Calu3 (cell line): Measurements from ENCODE around the gene RTP3. TPM values are rescaled to one million over a fixed set of nuclear protein-coding genes. Genes with fewer than 3 reads are reported as not detected.

Experiments
- BruUV-seq: library from RNA; stranded (reverse); fragments of 400-500 nt; replicated peaks from 2 replicates; lab custom pipeline; 2021; lab: Mats Ljungman, UMichigan
- CTCF ChIA-PET: fragments of 300-600 bp; sonication (Branson Sonifier 250); formaldehyde crosslinking; loops from one replicate; lab custom pipeline; 2022; ENCODE audit warnings: antibody characterized with exemption; lab: Charles Lee
- DNase-seq: peaks from one replicate; pipeline ENCODE4 v3.0.0; 2022
- H3K27ac Mint-ChIP-seq: one replicate; pipeline ENCODE4 v1.8.0; 2022; ENCODE audit warnings: mixed read lengths; ENCODE audit not compliant: unreplicated experiment
- H3K27me3 Mint-ChIP-seq: one replicate; pipeline ENCODE4 v1.8.0; 2022; ENCODE audit warnings: mixed read lengths; ENCODE audit not compliant: unreplicated experiment
- H3K36me3 Mint-ChIP-seq: one replicate; pipeline ENCODE4 v1.8.0; 2022; ENCODE audit warnings: mild to moderate bottlenecking, moderate library complexity, mixed read lengths; ENCODE audit not compliant: insufficient read depth, unreplicated experiment
- H3K4me1 Mint-ChIP-seq: one replicate; pipeline ENCODE4 v1.8.0; 2022; ENCODE audit warnings: mild to moderate bottlenecking, low read depth, mixed read lengths; ENCODE audit not compliant: unreplicated experiment
- H3K4me3 Mint-ChIP-seq: one replicate; pipeline ENCODE4 v1.8.0; 2022; ENCODE audit warnings: mild to moderate bottlenecking, low read depth, moderate library complexity, mixed read lengths; ENCODE audit not compliant: unreplicated experiment
- H3K9me3 Mint-ChIP-seq: one replicate; pipeline ENCODE4 v1.8.0; 2022; ENCODE audit warnings: low read depth, mixed read lengths; ENCODE audit not compliant: unreplicated experiment
- intact Hi-C: fragments of 100-400 bp; cut with micrococcal nuclease; formaldehyde crosslinking; loops from one replicate; pipeline ENCODE4 v1.10.0; 2022; ENCODE audit not compliant: unreplicated experiment
- total RNA-seq: library from RNA; stranded (reverse); gene quantifications from 2 replicates; pipeline ENCODE4 v1.2.3, GENCODE V29; 2022
- TF ChIP-seq, protein P1 (sequence below): fragments of 200-600 bp; IDR thresholded peaks from one replicate; pipeline ENCODE4 v1.8.0; 2022; ENCODE audit warnings: antibody characterized with exemption; ENCODE audit not compliant: unreplicated experiment

The RTP3 gene
- total RNA-seq, 1 experiment from 2014 or later = not detected

- TF ChIP-seq, protein P1, sequence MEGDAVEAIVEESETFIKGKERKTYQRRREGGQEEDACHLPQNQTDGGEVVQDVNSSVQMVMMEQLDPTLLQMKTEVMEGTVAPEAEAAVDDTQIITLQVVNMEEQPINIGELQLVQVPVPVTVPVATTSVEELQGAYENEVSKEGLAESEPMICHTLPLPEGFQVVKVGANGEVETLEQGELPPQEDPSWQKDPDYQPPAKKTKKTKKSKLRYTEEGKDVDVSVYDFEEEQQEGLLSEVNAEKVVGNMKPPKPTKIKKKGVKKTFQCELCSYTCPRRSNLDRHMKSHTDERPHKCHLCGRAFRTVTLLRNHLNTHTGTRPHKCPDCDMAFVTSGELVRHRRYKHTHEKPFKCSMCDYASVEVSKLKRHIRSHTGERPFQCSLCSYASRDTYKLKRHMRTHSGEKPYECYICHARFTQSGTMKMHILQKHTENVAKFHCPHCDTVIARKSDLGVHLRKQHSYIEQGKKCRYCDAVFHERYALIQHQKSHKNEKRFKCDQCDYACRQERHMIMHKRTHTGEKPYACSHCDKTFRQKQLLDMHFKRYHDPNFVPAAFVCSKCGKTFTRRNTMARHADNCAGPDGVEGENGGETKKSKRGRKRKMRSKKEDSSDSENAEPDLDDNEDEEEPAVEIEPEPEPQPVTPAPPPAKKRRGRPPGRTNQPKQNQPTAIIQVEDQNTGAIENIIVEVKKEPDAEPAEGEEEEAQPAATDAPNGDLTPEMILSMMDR = no peak
- no peaks in the 10 kb centered on the region for H3K36me3 Mint-ChIP-seq
- no peak for DNase-seq
- no peaks in the 10 kb centered on the region for H3K4me1 Mint-ChIP-seq
- no peaks in the 10 kb centered on the region for H3K9me3 Mint-ChIP-seq
- CTCF ChIA-PET = no interaction called here
- H3K4me3 Mint-ChIP-seq = no peak overlapping the region
- intact Hi-C loops = no loop called here
- H3K27ac Mint-ChIP-seq = no peak overlapping the region
- no TSS peak for BruUV-seq
- peaks cover 83% of the 10 kb centered on the region for H3K27me3 Mint-ChIP-seq
Observed at GRCh38 chr3:46480491-46481195, 17.1 kb upstream of the RTP3 start.

DNA sequence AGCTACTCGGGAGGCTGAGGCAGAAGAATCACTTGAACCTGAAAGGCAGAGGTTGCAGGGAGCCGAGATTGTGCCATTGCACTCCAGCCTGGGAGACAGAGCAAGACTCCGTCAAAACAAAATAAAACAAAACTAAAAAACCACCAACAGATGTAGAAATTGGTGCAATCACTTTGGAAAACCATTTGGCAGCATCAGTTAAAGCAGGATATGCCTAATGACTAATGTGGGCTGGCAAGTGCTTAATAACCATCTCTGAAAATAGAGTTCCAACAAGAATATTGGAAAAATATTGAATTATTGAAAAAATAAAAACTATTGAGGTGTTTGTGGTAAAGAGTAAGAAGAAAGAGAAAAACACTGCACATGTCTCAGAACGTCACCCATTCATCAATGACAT lies 16.1 kb upstream of the RTP3 start:
- H3K4me1 Mint-ChIP-seq = no peaks in the 10 kb centered on the region
- BruUV-seq = no TSS peak
- CTCF ChIA-PET = interaction anchor here (0.7 kb wide), 1 partner anchor 598 kb away, joined by 3 read pairs; no protein-coding TSS in a partner anchor
- H3K4me3 Mint-ChIP-seq = no peak overlapping the region
- DNase-seq = no peak
- H3K9me3 Mint-ChIP-seq = no peaks in the 10 kb centered on the region
- H3K27me3 Mint-ChIP-seq = peaks cover 74% of the 10 kb centered on the region
- TF ChIP-seq, protein P1 = no peak
- no peaks in the 10 kb centered on the region for H3K36me3 Mint-ChIP-seq
- intact Hi-C loops = no loop called here
- H3K27ac Mint-ChIP-seq = no peak overlapping the region

DNA sequence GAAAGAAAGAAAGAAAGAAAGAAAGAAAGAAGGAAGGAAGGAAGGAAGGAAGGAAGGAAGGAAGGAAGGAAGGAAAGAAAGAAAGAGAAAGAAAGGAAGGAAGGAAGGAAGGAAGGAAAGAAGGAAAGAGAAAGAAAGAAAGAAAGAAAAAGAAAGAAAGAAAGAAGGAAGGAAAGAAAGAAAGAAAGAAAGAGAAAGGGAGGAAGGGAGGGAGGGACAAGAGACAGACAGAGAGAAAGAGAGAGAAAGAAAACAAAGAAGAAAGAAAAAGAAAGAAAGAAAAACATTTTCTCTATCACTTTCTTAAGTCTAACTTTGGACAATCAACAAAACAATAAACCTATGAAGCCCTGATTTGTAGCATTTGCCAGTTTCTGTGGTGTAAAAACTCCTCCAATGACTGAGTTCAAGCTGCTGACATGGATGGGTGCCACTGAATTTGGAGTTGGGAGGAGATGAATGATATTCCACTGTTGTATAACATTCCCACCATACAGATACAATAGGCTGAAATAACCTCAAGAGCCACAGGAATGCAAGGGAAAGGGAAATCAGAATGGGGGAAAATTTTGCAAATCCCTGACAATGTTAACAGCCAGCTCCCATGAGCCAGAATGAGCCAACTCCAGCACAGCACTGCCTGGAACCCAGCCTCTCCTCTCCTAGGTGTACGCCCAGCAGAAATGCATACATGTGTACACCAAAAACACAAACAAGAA lies 15.0 kb upstream of the RTP3 start:
- intact Hi-C loops = no loop called here
- H3K27ac Mint-ChIP-seq = no peak overlapping the region
- no peak overlapping the region for H3K4me3 Mint-ChIP-seq
- no peaks in the 10 kb centered on the region for H3K4me1 Mint-ChIP-seq
- TF ChIP-seq, protein P1 = no peak
- BruUV-seq = no TSS peak
- H3K9me3 Mint-ChIP-seq = no peaks in the 10 kb centered on the region
- no peaks in the 10 kb centered on the region for H3K36me3 Mint-ChIP-seq
- CTCF ChIA-PET = no interaction called here
- no peak for DNase-seq
- H3K27me3 Mint-ChIP-seq = peaks cover 62% of the 10 kb centered on the region

- no peak overlapping the region for H3K27ac Mint-ChIP-seq
- H3K4me1 Mint-ChIP-seq = peaks cover 4% of the 10 kb centered on the region
- CTCF ChIA-PET = no interaction called here
- no peak overlapping the region for H3K4me3 Mint-ChIP-seq
- peaks cover 52% of the 10 kb centered on the region for H3K27me3 Mint-ChIP-seq
- no TSS peak for BruUV-seq
- no peaks in the 10 kb centered on the region for H3K9me3 Mint-ChIP-seq
- DNase-seq = no peak
- H3K36me3 Mint-ChIP-seq = no peaks in the 10 kb centered on the region
- TF ChIP-seq, protein P1 = no peak
- intact Hi-C loops = no loop called here
Observed at GRCh38 chr3:46483825-46484224, 14.0 kb upstream of the RTP3 start.
